Measurements from ENCODE around the gene GAK. TPM values are rescaled to one million over a fixed set of nuclear protein-coding genes. Genes with fewer than 3 reads are reported as not detected.

Gene GAK
- total RNA-seq, 1 experiment from 2014 or later: 57.1 TPM

- H3K9me3 ChIP-seq: no peaks in the 10 kb centered on the region
- H3K36me3 ChIP-seq: no peaks in the 10 kb centered on the region
These were observed 39.3 kb downstream of the GAK start for GRCh38 chr4:892780-893179.

GRCh38 chr4:891747-892146, 40.4 kb downstream of the GAK start:
- no peaks in the 10 kb centered on the region for H3K9me3 ChIP-seq
- DNase-seq: no peak
- no peaks in the 10 kb centered on the region for H3K27me3 ChIP-seq
- no peak overlapping the region for H3K4me3 ChIP-seq
- H3K36me3 ChIP-seq: no peaks in the 10 kb centered on the region

More at GRCh38 chr4:892780-893179, 39.3 kb downstream of the GAK start:
- Histone ChIP-seq H3K4me3 (no peak overlapping the region), H3K27me3 (no peaks in the 10 kb centered on the region)
- no peak for DNase-seq

- no peak for DNase-seq
- H3K36me3 ChIP-seq: no peaks in the 10 kb centered on the region
- H3K4me3 ChIP-seq: no peak overlapping the region
- no peaks in the 10 kb centered on the region for H3K9me3 ChIP-seq
- H3K27me3 ChIP-seq: no peaks in the 10 kb centered on the region
These were observed 42.0 kb downstream of the GAK start for GRCh38 chr4:890036-890695.

GRCh38 chr4:889516-889915, 42.6 kb downstream of the GAK start:
- Histone ChIP-seq H3K4me3 (no peak overlapping the region), H3K27me3 (no peaks in the 10 kb centered on the region), H3K9me3 (no peaks in the 10 kb centered on the region), H3K36me3 (no peaks in the 10 kb centered on the region)
- no peak for DNase-seq

GRCh38 chr4:888029-888428, 44.1 kb downstream of the GAK start:
- Histone ChIP-seq H3K4me3 (no peak overlapping the region), H3K27me3 (no peaks in the 10 kb centered on the region), H3K36me3 (no peaks in the 10 kb centered on the region), H3K9me3 (no peaks in the 10 kb centered on the region)
- no peak for DNase-seq

- Histone ChIP-seq H3K36me3 (no peaks in the 10 kb centered on the region), H3K9me3 (no peaks in the 10 kb centered on the region), H3K27me3 (no peaks in the 10 kb centered on the region), H3K4me3 (no peak overlapping the region)
- no peak for DNase-seq
These were observed 44.9 kb downstream of the GAK start for GRCh38 chr4:887034-887763.

GRCh38 chr4:886244-886643, 45.9 kb downstream of the GAK start:
- Histone ChIP-seq H3K4me3 (no peak overlapping the region), H3K36me3 (no peaks in the 10 kb centered on the region), H3K27me3 (no peaks in the 10 kb centered on the region), H3K9me3 (no peaks in the 10 kb centered on the region)
- no peak for DNase-seq

GRCh38 chr4:885353-885752, 46.8 kb downstream of the GAK start:
- DNase-seq: no peak
- no peaks in the 10 kb centered on the region for H3K36me3 ChIP-seq
- no peaks in the 10 kb centered on the region for H3K9me3 ChIP-seq
- H3K27me3 ChIP-seq: no peaks in the 10 kb centered on the region
- H3K4me3 ChIP-seq: no peak overlapping the region

- Histone ChIP-seq H3K27me3 (no peaks in the 10 kb centered on the region), H3K9me3 (no peaks in the 10 kb centered on the region), H3K4me3 (no peak overlapping the region), H3K36me3 (no peaks in the 10 kb centered on the region)
- no peak for DNase-seq
These were observed 47.2 kb downstream of the GAK start for GRCh38 chr4:884896-885295.

- no peaks in the 10 kb centered on the region for H3K36me3 ChIP-seq
- DNase-seq: no peak
- no peak overlapping the region for H3K4me3 ChIP-seq
- H3K9me3 ChIP-seq: no peaks in the 10 kb centered on the region
- no peaks in the 10 kb centered on the region for H3K27me3 ChIP-seq
These were observed 47.9 kb downstream of the GAK start for GRCh38 chr4:884259-884658.

- H3K4me3 ChIP-seq: no peak overlapping the region
- no peaks in the 10 kb centered on the region for H3K9me3 ChIP-seq
- no peak for DNase-seq
- H3K27me3 ChIP-seq: no peaks in the 10 kb centered on the region
- H3K36me3 ChIP-seq: no peaks in the 10 kb centered on the region
These were observed 48.6 kb downstream of the GAK start for GRCh38 chr4:883377-884095.

GRCh38 chr4:882646-883045, 49.5 kb downstream of the GAK start:
- Histone ChIP-seq H3K27me3 (no peaks in the 10 kb centered on the region), H3K4me3 (no peak overlapping the region), H3K9me3 (no peaks in the 10 kb centered on the region), H3K36me3 (0 out of 2 replicates have a peak, but pooled peaks cover 3% of the 10 kb centered on the region)
- no peak for DNase-seq

GRCh38 chr4:881709-882108, 50.4 kb downstream of the GAK start:
- Histone ChIP-seq H3K27me3 (no peaks in the 10 kb centered on the region), H3K4me3 (no peak overlapping the region), H3K9me3 (no peaks in the 10 kb centered on the region), H3K36me3 (0 out of 2 replicates have a peak, but pooled peaks cover 3% of the 10 kb centered on the region)
- DNase-seq: no peak

- H3K4me3 ChIP-seq: no peak overlapping the region
- H3K9me3 ChIP-seq: no peaks in the 10 kb centered on the region
- 0 out of 2 replicates have a peak, but pooled peaks cover 3% of the 10 kb centered on the region for H3K36me3 ChIP-seq
- no peak for DNase-seq
- no peaks in the 10 kb centered on the region for H3K27me3 ChIP-seq
These were observed 51.3 kb downstream of the GAK start for GRCh38 chr4:880684-881405.

GRCh38 chr4:879729-880077, 52.4 kb downstream of the GAK start:
- H3K36me3 ChIP-seq: 0 out of 2 replicates have a peak, but pooled peaks cover 3% of the 10 kb centered on the region
- no peaks in the 10 kb centered on the region for H3K27me3 ChIP-seq
- no peak for DNase-seq
- no peak overlapping the region for H3K4me3 ChIP-seq
- no peaks in the 10 kb centered on the region for H3K9me3 ChIP-seq

- Histone ChIP-seq H3K27me3 (no peaks in the 10 kb centered on the region), H3K36me3 (0 out of 2 replicates have a peak, but pooled peaks cover 3% of the 10 kb centered on the region), H3K4me3 (no peak overlapping the region), H3K9me3 (no peaks in the 10 kb centered on the region)
- DNase-seq: no peak
These were observed 53.1 kb downstream of the GAK start for GRCh38 chr4:878796-879728.

All from MG63 (cell line).